RKO (cell line): ENCODE results near the gene RANBP17.
A peak's percentile ranks its signal among the peaks of the same experiment; 100 is the strongest.
"Not testable (repeated sequence)": the region's sequence is repeated elsewhere in the genome, so short reads cannot be mapped to it uniquely, and the experiment has no call there.

ENCODE experiments used
- DNase-seq: peaks from one replicate; pipeline ENCODE4 v3.0.0-alpha.2; 2016; ENCODE audit warnings: low spot score

RANBP17 gene

DNA sequence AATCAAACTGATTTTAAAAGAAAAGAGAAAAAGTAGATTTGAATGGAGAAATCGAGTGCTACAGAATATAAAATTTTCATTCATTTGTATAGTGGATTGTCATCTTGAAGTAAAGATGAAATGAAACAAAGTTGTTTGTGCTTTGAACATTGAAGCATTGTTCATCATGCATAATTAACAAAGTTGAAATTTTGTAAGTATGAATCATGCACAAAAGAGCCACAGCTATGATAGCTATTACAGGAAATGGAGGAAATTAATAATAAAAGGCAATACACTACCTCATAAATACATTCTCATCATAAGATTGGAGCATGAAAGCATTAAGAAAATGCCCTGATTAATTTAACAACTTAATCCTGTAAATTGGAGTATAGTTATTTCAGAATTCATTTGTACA, 293.8 kb downstream of the RANBP17 start:
- no peak for DNase-seq

DNA sequence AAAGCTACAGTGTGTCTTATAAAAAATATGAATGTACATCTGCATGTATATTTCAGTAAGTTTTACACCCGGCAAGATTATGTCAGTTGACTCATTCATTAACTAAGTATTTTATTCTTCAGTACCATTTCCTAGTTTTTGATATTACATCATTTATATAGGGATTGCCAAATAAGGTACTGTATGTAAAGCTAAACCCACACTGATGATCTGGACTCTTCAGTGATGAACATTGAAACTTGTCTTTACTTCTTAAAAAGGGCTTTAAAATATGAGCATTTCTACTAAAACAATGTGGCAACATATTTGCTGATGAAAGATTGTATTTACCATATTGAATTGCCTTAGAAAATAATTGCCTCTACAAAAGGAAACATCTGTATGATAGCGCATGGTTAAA, 295.5 kb downstream of the RANBP17 start:
- DNase-seq, result no peak

DNA sequence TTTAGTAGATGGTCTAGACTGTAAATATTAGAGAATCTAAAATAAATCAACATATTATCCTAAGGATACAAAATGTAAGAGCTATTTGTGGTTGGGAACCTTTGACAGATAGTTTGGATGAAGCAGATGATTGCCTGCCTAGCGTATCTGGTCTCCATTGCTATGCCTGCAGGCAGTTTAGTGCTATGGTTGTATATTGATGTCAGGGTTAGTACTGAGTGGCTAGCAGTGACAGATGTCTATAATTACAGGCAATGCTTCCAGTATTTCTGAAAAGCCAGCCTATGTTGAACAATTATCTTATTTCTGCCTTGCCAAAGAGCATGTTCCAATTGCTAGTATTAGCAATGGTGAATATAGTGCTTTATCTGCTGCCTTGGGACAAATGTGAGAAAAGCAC, 296.0 kb downstream of the RANBP17 start:
- DNase-seq, result no peak

DNA sequence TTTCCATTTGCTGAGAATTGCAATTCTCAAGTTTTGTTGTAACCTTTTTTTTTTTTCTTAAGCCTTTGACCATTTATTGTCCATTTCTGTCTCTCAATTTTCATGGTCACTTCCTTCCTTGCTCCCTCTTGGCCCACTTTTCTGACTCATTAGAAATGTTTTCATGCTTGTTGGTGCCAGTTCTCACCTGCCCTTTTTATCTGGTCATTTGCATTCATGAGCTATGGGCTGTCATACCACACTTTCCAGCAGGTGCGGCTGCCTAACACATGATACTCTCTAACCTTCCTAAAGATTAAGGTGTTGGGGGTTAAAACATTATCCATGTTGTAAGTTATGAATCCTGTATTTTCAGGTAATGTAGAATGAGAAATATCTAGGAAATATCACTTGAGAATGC, 296.8 kb downstream of the RANBP17 start:
- DNase-seq, result no peak

DNA sequence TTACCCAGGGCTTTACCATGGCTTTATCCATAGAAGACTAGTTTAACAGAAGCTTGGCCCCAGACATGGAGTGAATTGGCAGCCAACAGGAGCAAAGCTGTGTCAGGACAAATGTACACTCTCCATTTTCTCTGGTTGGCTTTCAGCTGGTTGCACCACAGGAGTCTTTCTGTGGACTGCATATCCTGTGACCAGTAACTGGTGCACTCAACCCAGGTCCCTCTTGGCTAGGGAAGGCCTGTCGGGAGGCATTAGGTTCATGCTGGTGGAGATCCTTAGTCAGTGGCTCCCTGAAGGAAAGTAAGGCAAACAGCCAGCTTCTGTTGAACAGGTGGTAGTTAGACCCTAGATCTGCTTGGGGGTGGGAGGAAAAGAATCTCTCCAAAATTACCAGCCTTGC, 300.3 kb downstream of the RANBP17 start:
- no peak for DNase-seq

DNA sequence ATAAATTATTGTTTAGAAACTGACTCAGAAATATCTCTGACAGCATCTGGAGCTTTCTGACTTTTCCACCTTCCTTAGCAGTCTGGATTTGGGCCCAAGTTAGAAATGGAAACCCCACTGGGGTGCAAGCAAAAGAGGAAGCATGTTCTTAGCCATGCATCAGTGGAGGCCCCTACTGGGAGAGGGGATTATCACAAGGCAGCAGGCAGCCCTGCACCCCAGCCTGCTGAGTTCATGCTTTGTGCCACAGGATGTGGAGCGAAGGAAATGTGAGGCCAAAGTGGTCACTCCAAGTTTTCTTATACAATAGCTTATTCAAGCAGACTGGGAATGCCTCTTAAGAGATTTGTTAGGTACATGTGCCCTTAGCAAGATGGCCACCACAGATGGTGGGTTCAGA, 300.8 kb downstream of the RANBP17 start:
- peak; percentile 20 for DNase-seq

DNA sequence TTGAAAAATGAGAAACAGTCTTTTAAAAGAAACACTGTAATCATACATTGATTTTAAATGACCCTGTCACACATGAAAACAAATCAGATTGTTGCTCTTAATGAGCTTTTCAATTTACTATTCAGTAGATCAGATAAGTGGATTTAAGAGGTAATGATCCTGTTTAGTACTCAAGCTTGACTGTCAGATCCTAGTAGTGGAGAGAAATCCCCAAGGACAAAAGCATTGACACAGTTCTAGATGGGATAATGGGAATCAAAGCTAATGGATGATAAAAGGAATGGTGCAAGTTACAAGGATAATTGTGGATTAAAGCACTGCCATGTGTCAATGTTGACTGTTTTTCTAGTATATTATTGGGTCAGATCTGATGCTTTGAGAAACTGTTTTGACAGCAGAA, 304.9 kb downstream of the RANBP17 start:
- no peak for DNase-seq

DNA sequence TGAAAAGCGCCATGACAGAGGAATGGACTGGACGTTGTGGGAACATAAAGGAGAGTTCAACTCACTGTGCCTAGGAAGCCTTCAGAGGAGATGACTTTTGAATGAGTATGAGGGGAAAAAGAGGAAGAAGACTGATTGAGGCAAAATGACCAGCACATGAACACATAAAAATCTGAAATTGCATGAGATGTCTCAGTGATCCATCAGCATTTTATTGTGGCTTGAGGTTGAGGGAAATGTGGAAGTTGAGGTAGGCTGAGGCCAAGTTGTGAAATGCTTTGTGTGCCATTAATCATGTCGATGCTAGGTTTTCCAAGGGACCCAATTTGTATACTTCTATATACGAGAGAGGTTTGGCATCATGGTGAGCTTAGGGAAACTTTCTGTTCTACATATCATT, 306.4 kb downstream of the RANBP17 start:
- DNase-seq, result no peak

DNA sequence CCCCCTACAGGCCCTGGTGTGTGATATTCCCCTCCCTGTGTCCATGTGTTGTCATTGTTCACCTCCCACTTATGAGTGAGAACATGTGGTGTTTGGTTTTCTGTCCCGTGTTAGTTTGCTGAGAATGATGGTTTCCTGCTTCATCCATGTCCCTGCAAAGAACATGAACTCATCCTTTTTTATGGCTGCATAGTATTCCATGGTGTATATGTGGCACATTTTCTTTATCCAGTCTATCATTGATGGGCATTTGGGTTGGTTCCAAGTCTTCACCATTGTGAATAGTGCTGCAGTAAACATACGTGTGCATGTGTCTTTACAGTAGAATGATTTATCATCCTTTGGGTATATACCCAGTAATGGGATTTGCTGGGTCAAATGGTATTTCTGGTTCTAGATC, 313.1 kb downstream of the RANBP17 start:
- DNase-seq, result not testable (repeated sequence)

DNA sequence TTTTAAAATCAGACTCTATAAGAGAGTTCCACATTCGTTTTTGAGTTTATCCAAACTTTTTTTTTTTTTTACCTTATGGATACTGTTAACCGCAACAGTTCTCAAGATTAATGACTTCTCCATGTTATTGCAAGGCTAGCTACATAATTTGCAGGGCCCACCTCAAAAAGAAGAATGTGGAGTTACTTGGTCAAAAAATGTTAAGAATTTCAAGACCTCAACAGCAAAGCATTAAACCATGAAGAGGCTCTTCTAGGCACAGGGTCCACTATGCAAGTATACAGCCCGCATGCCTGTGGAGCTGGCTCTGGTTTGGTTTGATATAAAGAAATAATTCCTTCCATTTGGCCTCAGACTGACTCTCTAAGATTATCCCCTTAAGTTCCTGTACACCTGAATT, 313.9 kb downstream of the RANBP17 start:
- DNase-seq, result no peak

DNA sequence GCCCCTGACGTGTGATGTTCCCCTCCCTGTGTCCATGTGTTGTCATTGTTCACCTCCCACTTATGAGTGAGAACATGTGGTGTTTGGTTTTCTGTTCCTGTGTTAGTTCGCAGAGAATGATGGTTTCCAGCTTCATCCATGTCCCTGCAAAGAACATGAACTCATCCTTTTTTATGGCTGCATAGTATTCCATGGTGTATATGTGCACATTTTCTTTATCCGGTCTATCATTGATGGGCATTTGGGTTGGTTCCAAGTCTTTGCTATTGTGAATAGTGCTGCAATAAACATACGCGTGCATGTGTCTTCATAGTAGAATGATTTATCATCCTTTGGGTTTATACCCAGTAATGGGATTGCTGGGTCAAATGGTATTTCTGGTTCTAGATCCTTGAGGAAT, 316.4 kb downstream of the RANBP17 start:
- DNase-seq, result not testable (repeated sequence)

DNA sequence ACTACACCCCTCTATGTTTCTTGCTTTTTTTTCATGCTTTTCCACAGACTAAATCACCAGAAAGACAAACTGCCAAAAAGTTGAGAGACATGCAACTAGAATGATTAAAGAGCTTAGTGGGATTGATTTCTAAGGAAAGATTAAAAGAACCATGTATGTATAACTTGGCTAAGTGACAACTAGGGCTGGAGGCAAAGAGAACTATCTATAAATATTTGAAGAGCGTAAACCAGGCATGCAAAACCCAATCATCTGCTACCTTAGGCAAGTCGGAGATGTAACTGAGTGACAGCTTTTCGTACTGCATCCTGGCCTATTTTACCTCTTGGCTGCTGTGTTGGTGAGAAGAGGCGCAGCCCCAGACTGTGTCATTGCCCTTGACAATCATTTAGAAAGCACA, 326.2 kb downstream of the RANBP17 start:
- no peak for DNase-seq

DNA sequence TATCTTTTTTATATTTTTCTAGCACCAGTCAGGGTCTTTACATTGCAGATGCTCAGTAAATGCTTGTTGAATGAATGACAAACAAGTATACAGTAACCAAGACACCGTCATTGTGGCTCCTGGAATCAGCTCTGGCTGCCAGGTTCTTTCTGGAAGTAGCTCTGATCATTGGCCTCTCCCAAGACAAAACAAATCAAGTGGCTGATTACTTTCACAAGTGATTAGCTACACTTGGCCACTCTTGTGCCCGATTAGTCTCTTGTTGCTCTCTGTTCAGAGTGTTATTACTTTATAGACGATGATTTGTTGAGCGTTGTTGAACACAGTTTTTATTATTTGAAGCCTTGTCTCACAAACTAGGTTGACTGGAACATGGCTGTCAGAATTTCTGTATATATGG, 327.6 kb downstream of the RANBP17 start:
- DNase-seq, result no peak

DNA sequence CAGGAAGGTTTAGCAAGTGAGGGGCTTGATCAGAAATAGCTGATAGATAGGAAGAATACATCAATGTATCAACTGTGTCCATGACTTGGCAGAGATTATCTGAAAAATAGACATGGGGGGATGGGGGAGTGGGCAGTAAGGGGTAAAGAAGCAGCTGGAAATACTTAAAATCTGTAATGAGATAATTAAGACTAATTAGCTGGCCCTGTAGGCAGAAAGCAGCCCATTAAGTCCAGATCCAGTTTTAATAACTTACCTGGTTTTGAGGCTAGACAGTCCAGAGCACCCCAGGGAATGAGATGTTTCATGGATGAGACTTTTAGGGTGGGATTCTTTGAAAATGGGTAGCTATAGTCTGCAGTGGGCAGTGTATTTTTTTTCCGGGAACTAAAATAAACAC, 330.3 kb downstream of the RANBP17 start:
- DNase-seq, result no peak

DNA sequence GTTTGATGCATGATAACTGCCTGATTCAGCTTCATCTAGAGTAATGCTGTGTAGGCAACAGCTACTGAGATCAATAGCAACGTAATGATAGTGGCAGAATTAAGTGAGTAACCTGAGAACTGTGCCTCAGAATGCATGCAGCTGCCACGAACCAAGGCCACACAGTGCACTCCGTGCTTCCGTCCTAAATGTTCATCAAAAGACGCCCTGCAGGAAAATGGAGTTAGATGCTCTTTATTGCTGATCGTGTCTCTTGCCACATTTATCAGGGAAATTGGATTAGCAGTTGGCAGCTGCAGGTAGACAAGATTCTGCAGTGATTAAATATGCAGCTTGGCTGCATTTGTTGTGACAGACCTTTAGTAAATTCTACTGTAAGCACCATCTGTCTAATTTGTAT, 339.5 kb downstream of the RANBP17 start:
- no peak for DNase-seq

DNA sequence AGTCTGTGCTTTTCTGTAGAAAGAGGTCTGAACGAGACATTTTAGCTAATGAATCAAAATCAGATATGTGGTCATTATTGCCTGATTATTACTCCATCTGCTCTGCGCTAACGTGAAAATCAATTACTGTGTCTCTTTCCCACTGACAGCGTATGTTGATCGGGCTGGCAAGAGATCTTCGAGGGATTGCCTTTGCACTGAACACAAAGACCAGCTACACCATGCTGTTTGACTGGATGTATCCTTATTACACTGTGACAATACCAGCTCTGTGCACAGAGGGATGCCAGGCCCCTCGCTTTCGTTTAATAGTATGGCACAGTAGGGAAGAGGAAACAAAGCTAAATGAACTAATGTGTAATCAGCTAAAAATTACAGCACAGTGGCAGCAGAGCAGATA, 343.6 kb downstream of the RANBP17 start:
- DNase-seq, result no peak

DNA sequence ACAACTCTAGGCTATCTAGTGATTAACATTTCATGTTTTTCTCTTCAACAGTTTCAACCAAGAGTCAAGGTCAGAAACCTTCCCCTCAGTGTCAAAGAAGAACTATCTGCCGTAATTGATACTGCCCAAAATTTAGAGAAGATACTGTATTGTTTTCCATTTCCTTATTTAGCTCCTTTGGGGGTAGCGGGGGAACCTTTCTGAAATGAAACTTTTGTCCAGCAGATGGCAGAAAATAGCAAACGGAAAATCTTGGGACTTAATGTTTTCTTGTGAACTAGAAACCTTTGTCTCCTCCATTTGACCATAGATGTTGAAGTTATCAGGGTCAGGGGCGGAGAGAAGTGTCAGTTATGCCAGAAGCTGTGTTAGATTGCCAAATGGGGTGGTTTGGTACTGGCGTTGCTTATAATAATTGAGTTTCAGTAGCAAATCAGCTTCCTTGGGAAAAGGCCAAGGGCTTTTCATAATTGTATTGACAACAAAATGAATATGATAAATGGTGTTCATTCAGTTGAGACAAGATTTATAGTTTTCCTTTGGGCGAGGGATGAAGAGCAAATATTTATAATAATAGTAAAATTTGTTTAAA, 345.5 kb downstream of the RANBP17 start:
- DNase-seq, result peak; percentile 63

DNA sequence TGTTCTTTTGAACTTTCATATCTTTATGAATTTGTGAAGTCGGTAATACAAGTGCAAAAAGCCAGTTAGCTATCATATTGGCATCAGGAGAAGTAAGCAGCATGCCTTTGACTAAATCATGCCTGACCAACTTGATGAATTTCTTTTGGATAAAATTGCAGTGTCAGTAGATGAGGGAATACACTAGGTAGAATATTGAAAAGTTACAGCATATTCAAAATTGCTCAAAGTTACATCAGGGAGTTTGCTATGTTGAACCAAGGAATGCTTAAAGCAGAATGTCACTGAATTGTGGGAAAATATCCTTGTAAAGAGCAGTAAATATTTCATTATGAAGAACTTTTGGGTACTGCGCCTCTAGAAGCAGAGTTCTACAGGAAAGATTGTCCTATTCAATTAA, 360.1 kb downstream of the RANBP17 start:
- DNase-seq, result no peak

DNA sequence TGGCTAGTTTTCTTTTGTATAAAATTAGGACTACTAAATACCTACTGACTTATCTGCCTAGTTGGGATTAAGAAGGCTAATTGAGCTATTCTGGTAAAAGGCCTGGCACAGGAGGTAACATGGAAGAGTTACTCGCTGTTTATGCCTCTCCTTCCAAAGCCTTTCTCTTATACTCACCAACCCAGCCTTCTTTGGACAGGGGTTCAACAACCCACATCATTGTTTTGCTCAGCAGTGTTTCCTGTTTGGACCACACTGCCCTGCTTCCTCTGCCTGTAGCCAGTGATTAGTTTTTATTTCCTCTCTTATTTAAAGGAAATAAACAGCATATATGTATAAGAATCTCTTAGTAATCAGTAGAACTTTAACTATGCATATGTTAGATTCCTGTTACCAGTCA, 362.1 kb downstream of the RANBP17 start:
- DNase-seq, result no peak

DNA sequence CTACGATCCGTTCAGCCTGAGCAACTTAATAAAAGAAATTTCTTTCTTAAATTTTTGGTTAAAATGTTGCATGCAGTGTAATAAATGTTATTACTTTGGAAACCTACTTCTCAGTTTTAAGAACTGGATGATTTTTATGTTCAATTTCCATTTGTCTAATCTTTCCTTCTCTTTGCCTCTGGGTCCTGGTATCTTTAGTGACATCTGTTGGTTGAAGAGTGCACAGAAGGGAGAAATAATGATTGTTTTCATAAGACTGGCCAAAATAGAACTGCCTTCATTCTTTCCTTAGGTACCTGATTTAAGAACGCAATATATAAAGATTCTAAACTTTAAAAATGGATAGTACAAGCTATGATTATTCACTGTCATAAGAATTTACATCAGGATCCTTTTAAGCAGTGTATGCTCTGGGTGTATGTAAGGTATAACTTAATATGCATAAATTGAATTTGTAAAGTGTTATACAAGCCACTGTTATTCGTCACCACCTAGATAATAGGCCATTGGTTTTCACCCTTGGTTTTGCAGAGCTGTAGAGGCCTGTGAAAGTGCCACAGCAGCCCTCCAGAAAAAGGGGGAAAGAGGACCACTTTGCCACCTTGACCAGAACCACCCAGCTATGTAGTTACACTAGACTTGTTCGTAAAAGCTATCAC, 364.4 kb downstream of the RANBP17 start:
- DNase-seq, result no peak

DNA sequence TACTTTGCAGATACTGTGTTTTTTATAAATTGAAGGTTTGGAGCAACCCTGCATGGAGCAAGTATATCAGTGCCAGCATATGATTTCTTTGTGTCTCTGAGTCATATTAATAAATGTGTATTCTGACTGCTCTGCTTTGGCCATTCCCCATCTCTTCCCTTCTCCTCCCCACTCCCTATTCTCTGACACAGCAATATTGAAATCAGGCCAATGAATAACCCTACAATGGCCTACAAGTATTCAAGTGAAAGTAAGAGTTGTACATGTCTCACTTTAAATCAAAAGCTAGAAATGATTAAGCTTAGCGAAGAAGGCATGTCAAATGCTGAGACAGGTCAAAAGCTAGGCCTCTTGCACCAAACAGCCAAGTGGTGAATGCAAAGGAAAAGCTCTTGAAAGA, 365.0 kb downstream of the RANBP17 start:
- no peak for DNase-seq

DNA sequence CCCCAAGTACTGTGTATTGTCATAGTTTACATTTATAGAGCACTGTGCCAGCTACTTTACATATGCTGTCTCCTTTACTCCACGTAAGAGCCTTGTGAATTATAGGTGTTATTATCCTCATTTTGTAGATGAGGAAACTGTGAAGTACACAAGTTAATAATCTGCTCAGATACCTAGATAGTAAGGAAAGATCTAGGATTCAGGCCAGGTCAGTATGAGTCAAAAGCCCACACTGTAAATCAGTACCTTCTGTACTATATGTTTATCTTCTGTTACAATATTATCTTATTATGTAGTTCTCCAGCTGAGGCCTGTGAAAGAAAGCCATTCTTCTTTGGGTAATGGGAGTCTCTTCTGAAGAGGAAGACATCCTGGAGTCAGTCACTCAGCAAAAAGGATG, 374.8 kb downstream of the RANBP17 start:
- DNase-seq, result no peak

DNA sequence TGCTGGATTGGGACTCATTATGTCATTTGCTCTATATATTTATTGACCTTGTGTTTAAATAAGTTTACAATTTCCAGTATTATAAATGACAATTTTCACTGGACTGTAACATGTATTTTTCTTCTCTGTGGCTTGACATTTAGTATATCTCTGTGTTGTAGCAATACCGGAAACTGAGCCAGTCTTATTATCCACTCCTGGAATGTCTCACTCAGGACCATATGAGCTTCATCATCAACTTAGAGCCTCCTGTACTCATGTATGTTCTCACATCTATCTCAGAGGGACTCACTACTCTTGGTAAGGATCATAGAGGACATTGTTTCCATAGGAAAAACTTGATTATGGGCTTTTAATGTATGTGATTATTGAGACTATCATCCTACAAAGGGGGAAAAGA, 380.7 kb downstream of the RANBP17 start:
- DNase-seq, result no peak

DNA sequence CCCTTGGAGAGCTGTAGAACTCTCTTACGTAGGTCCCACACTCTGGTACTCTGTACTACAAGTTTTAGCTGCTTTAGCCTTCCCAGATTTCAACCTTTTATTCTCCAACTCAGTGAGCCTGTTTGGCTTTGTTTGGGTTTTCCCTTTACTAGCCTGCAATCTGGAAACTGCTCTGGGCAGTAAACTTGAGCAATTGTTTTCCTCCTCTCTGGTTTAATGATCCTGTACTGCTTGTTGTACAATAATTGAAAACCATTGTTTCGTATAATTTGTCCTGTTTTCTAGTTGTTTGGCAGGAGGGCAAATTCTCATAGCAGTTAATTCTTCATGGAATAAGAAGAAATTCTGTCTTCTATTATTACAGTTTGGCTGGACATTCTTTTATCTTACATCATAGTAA, 384.4 kb downstream of the RANBP17 start:
- no peak for DNase-seq
